ENCODE measurements around the gene ITPR3.

Gene ITPR3

DNA sequence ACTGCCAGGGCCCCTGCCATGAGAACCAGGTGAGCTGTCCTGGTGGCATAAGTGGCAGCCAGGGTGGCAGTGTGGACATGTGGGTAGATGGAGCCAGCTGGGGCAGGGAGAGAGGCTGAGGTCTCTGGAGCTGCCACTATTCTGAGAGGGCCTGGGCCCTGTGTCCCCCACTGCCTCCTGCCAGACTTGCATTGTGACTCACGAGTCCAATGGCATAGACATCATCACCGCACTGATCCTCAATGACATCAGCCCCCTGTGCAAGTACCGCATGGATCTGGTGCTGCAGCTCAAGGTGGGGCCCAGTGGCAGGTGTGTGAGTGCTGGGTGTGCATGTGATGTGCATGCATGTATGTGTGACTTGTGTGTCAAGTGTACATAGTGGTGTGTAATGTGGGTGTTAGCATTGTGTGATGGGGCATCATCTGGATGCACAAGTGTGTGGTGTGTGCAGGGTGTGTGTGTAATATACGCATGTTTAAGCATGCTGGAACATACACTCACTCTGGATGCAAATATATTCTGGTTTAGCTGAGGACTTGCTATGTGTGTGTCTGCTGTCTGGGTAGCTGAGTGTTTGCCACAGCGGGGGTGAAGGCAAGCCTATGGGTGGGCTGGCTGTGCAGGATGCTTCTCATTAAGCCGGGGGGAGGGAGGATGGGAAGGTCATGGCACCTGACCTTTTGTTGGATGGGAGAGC lies 65.3 kb downstream of the ITPR3 start:
- TF ChIP-seq, protein P1, sequence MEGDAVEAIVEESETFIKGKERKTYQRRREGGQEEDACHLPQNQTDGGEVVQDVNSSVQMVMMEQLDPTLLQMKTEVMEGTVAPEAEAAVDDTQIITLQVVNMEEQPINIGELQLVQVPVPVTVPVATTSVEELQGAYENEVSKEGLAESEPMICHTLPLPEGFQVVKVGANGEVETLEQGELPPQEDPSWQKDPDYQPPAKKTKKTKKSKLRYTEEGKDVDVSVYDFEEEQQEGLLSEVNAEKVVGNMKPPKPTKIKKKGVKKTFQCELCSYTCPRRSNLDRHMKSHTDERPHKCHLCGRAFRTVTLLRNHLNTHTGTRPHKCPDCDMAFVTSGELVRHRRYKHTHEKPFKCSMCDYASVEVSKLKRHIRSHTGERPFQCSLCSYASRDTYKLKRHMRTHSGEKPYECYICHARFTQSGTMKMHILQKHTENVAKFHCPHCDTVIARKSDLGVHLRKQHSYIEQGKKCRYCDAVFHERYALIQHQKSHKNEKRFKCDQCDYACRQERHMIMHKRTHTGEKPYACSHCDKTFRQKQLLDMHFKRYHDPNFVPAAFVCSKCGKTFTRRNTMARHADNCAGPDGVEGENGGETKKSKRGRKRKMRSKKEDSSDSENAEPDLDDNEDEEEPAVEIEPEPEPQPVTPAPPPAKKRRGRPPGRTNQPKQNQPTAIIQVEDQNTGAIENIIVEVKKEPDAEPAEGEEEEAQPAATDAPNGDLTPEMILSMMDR (IDR thresholded peaks at IDR 0.05; ENCODE audit: insufficient read depth, low read length, poor library complexity, severe bottlenecking) = no peak
- H3K4me3 ChIP-seq (replicated peaks; ENCODE audit: low read depth, low read length) = no peak overlapping the region
- DNase-seq (ENCODE audit: extremely low read depth, insufficient read length) = no peak
- H3K27me3 ChIP-seq (replicated peaks; ENCODE audit: control insufficient read depth, insufficient read depth, low read length) = no peaks in the 10 kb centered on the region
- H3K36me3 ChIP-seq (ENCODE audit: control insufficient read depth, insufficient read depth, low read length) = peaks cover 50% of the 10 kb centered on the region

DNA sequence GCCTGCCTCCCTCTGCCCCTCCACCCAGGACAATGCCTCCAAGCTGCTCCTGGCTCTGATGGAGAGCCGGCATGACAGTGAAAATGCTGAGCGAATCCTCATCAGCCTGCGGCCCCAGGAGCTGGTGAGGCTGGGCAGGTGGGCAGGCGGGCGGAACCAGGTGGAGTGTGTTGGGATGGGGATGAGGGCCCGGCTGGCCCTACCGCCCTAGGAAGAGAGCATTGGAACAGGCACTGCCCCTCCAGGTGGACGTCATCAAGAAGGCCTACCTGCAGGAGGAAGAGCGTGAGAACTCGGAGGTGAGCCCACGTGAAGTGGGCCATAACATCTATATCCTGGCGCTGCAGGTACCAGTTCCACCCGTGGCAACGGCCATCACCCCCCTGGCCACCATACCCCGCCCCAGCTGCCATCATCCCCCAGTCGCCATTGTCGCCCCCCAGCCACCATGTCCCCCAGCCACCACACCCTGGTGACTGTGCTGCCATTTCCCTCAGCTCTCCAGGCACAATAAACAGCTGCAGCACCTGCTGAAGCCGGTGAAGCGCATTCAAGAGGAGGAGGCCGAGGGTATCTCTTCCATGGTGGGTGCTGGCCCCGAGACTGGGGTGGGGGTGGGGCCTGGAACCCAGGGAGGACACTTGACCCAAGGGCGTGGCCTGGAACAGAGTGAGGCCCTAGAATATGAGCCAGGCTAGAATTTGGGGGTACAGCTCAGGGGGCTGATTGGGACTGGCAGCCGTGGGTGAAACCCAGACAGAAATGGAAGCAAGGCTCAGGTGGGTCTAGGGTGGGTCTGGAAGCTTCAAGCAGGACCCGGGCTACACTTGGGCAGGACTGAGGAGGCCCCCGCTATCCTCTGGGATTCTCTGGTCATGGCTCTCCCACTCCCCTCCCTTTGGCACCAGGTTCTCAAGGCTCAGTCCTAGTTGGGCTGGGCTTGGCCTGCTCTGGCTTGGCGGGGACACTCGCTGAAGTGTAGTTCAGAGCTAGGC lies 66.2 kb downstream of the ITPR3 start:
- Histone ChIP-seq H3K36me3 (ENCODE audit: control insufficient read depth, insufficient read depth, low read length) (peaks cover 56% of the 10 kb centered on the region), H3K27me3 (replicated peaks; ENCODE audit: control insufficient read depth, insufficient read depth, low read length) (no peaks in the 10 kb centered on the region), H3K4me3 (replicated peaks; ENCODE audit: low read depth, low read length) (no peak overlapping the region)
- TF ChIP-seq, protein P1 (IDR thresholded peaks at IDR 0.05; ENCODE audit: insufficient read depth, low read length, poor library complexity, severe bottlenecking) = no peak
- DNase-seq (ENCODE audit: extremely low read depth, insufficient read length) = no peak

DNA sequence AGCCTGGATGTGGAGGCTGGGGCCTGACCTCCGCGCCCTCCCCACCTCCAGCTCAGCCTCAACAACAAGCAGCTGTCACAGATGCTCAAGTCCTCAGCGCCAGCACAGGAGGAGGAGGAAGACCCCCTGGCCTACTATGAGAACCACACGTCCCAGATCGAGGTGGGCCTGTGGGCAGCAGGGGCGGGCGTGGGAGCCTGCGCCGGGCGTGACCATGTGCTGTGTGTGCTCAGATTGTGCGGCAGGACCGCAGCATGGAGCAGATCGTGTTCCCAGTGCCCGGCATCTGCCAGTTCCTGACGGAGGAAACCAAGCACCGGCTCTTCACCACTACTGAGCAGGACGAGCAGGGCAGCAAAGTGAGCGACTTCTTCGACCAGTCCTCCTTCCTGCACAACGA lies 66.9 kb downstream of the ITPR3 start:
- Histone ChIP-seq H3K36me3 (ENCODE audit: control insufficient read depth, insufficient read depth, low read length) (peaks cover 58% of the 10 kb centered on the region), H3K4me3 (replicated peaks; ENCODE audit: low read depth, low read length) (no peak overlapping the region), H3K27me3 (replicated peaks; ENCODE audit: control insufficient read depth, insufficient read depth, low read length) (no peaks in the 10 kb centered on the region)
- DNase-seq (ENCODE audit: extremely low read depth, insufficient read length) = no peak
- TF ChIP-seq, protein P1 (IDR thresholded peaks at IDR 0.05; ENCODE audit: insufficient read depth, low read length, poor library complexity, severe bottlenecking) = no peak

DNA sequence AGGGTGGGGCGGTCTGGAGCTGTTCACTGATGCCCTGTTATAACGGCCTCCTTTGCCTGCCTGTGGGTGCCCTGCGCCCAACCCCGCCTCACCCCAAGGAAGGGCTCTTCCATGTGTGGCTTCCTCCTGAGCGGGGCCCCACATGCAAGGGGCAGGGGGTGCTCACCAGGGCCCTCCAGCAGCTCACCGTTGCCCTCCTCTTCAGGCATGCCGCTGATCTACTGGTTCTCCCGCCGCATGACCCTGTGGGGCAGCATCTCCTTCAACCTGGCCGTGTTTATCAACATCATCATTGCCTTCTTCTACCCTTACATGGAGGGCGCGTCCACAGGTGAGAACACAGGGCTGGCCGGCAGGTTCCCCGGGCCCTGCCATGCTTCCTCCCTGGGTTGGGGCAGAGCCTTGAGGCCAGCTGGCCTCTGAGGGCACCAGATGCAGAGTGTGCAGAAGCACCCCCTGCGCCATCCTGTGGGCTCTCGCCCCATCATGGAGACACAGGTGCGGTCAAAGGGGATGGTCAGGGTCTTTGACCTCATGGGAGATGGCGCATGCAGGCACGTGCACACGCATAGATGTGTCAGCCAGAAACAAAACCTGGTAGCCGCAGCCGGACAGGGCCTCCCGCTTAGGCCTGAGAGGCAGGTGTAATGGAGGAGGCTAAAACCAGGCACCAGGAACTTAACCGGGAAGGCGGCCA lies 67.5 kb downstream of the ITPR3 start:
- no peaks in the 10 kb centered on the region for H3K27me3 ChIP-seq (replicated peaks; ENCODE audit: control insufficient read depth, insufficient read depth, low read length)
- H3K36me3 ChIP-seq (ENCODE audit: control insufficient read depth, insufficient read depth, low read length) = peaks cover 62% of the 10 kb centered on the region
- no peak overlapping the region for H3K4me3 ChIP-seq (replicated peaks; ENCODE audit: low read depth, low read length)
- no peak for DNase-seq (ENCODE audit: extremely low read depth, insufficient read length)
- TF ChIP-seq, protein P1 (IDR thresholded peaks at IDR 0.05; ENCODE audit: insufficient read depth, low read length, poor library complexity, severe bottlenecking) = no peak

DNA sequence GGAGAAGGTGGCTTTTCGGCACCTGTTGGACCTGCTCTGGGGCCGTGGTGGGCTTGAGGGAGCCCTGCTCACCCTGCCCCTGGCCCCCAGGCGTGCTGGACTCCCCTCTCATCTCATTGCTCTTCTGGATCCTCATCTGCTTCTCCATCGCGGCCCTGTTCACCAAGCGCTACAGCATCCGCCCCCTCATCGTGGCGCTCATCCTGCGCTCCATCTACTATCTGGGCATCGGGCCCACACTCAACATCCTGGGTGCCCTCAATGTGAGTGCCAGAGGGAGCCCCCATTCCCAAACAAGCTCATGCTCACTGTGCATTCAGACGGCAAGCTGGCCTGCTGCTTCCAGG lies 68.0 kb downstream of the ITPR3 start:
- no peaks in the 10 kb centered on the region for H3K27me3 ChIP-seq (replicated peaks; ENCODE audit: control insufficient read depth, insufficient read depth, low read length)
- H3K4me3 ChIP-seq (replicated peaks; ENCODE audit: low read depth, low read length) = no peak overlapping the region
- TF ChIP-seq, protein P1 (IDR thresholded peaks at IDR 0.05; ENCODE audit: insufficient read depth, low read length, poor library complexity, severe bottlenecking) = no peak
- no peak for DNase-seq (ENCODE audit: extremely low read depth, insufficient read length)
- H3K36me3 ChIP-seq (ENCODE audit: control insufficient read depth, insufficient read depth, low read length) = peaks cover 64% of the 10 kb centered on the region

Measured in GM06990 (cell line).